Sciatic nerve (tissue), 2 donors: Measurements from ENCODE around the gene GPSM1. TPM values are rescaled to one million over a fixed set of nuclear protein-coding genes. Genes with fewer than 3 reads are reported as not detected.

Experiments
- ATAC-seq: fragments of 200-7000 bp; cut with Tn5 transposase; one replicate; pipeline ENCODE4 v1.9.1; 2020; ENCODE audit warnings: mild to moderate bottlenecking, moderate library complexity
- DNase-seq: peaks from one replicate; pipeline ENCODE4 v3.0.0-alpha.2; 2020; ENCODE audit warnings: low spot score
- intact Hi-C: fragments of 100-400 bp; cut with DNase I; formaldehyde crosslinking; loops from one replicate; pipeline ENCODE4 v1.14.2; 2022
- total RNA-seq: library from RNA; stranded (reverse); fragmentation: NEBNext Ultra II Directional; extraction: Animal tissue kit (Norgen Biotek cat#: 25700); gene quantifications from one replicate; pipeline ENCODE4 v1.2.1, GENCODE V29; 2021
- donor health status: DM: no; HTN: no; CAD: no.
- donor health status: DM: no; HTN: no; CAD: no.

Gene GPSM1
- total RNA-seq, 1 donor from 2014 or later, result 43.7 TPM

GRCh38 chr9:136289651-136290507 lies 37.5 kb upstream of the GPSM1 start:
- no peak for ATAC-seq
- intact Hi-C loops, result no loop called here
- DNase-seq, result no peak

- intact Hi-C loops, result no loop called here
- DNase-seq, result no peak
- ATAC-seq, result no peak
Measured at GRCh38 chr9:136290508-136291000, 36.8 kb upstream of the GPSM1 start.

GRCh38 chr9:136291306-136292025 lies 35.9 kb upstream of the GPSM1 start:
- ATAC-seq, result no peak
- intact Hi-C loops, result no loop called here
- no peak for DNase-seq

GRCh38 chr9:136292026-136292538 lies 35.3 kb upstream of the GPSM1 start:
- no peak for DNase-seq
- intact Hi-C loops, result no loop called here
- no peak for ATAC-seq

GRCh38 chr9:136292591-136293448 lies 34.5 kb upstream of the GPSM1 start:
- intact Hi-C loops, result no loop called here
- ATAC-seq, result no peak
- no peak for DNase-seq

- ATAC-seq (no peak), DNase-seq (no peak)
- intact Hi-C loops, result no loop called here
Measured at GRCh38 chr9:136293476-136294077, 33.8 kb upstream of the GPSM1 start.

- intact Hi-C loops, result no loop called here
- no peak for ATAC-seq
Measured at GRCh38 chr9:136294437-136294836, 32.9 kb upstream of the GPSM1 start.

GRCh38 chr9:136295055-136295454 lies 32.3 kb upstream of the GPSM1 start:
- intact Hi-C loops, result no loop called here
- ATAC-seq, result no peak
- no peak for DNase-seq

More at GRCh38 chr9:136294437-136294836, 32.9 kb upstream of the GPSM1 start:
- DNase-seq, result no peak

- DNase-seq, result no peak
- no peak for ATAC-seq
- intact Hi-C loops, result no loop called here
Measured at GRCh38 chr9:136295542-136296433, 31.6 kb upstream of the GPSM1 start.

GRCh38 chr9:136296434-136297015 lies 30.8 kb upstream of the GPSM1 start:
- ATAC-seq, result no peak
- intact Hi-C loops, result no loop called here
- DNase-seq, result no peak

GRCh38 chr9:136297016-136297691 lies 30.2 kb upstream of the GPSM1 start:
- intact Hi-C loops, result no loop called here
- no peak for ATAC-seq
- no peak for DNase-seq

GRCh38 chr9:136297766-136298735 lies 29.3 kb upstream of the GPSM1 start:
- DNase-seq, result no peak
- intact Hi-C loops, result no loop called here
- ATAC-seq, result no peak

- no peak for DNase-seq
- intact Hi-C loops, result no loop called here
- no peak for ATAC-seq
Measured at GRCh38 chr9:136299116-136299515, 28.2 kb upstream of the GPSM1 start.

GRCh38 chr9:136299541-136299940 lies 27.8 kb upstream of the GPSM1 start:
- intact Hi-C loops, result no loop called here
- no peak for DNase-seq
- ATAC-seq, result no peak

- intact Hi-C loops, result no loop called here
Measured at GRCh38 chr9:136300016-136300545, 27.3 kb upstream of the GPSM1 start.

More at GRCh38 chr9:136300016-136300545, 27.3 kb upstream of the GPSM1 start:
- DNase-seq (no peak), ATAC-seq (no peak)
